ENCODE data around the gene COL5A3.

GRCh38 chr19:10044390-10044789 lies 34.1 kb upstream of the COL5A3 start:
- TF ChIP-seq POLR2A (IDR thresholded peaks at IDR 0.05) = no peak
- TF ChIP-seq CTCF (IDR thresholded peaks at IDR 0.05) = no peak

Data from body of pancreas (tissue), 4 donors.